Superior temporal gyrus (tissue), 1 donor: ENCODE data around the gene HCN3.
"Not testable (repeated sequence)": the region's sequence is repeated elsewhere in the genome, so short reads cannot be mapped to it uniquely, and the experiment has no call there.

ENCODE experiments used
- DNase-seq: peaks from one replicate; pipeline ENCODE4 v3.0.0-alpha.2; 2016; ENCODE audit errors: extremely low spot score

The HCN3 gene

GRCh38 chr1:155277070-155277901 is at the start of gene HCN3:
Gene HCN3, plus strand, starts transcription at chr1:155277463. Its CDS starts 128 bp downstream, at chr1:155277591.
- DNase-seq = peak; percentile 98

- DNase-seq = no peak
Observed at GRCh38 chr1:155228096-155228427, 49.2 kb upstream of the HCN3 start.

DNA sequence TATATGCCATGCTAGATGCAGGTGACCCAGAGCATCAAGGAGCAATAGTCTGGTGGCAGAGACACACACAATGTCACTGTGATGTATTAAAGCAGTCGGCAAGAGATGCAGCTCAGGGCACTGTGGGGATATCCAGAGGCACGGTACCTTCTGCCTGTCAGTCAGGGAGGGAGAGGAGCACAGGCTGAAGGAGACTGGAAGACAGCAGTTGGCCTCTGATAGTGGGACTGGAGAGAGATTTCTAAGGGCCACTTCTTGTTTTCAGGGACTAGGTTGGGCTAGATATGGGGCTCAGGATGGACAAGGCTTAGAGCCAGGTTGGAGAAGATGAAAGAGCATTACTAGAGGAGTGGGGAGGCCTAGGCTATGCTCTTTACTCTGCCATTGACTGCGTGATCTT is 46.0 kb upstream of the HCN3 start:
- not testable (repeated sequence) for DNase-seq

- not testable (repeated sequence) for DNase-seq
Observed at GRCh38 chr1:155232001-155232978, 45.0 kb upstream of the HCN3 start.

GRCh38 chr1:155233502-155233901 is 43.8 kb upstream of the HCN3 start:
- not testable (repeated sequence) for DNase-seq

GRCh38 chr1:155235375-155235774 is 41.9 kb upstream of the HCN3 start:
- DNase-seq = not testable (repeated sequence)

- no peak for DNase-seq
Observed at GRCh38 chr1:155236451-155236850, 40.8 kb upstream of the HCN3 start.

DNA sequence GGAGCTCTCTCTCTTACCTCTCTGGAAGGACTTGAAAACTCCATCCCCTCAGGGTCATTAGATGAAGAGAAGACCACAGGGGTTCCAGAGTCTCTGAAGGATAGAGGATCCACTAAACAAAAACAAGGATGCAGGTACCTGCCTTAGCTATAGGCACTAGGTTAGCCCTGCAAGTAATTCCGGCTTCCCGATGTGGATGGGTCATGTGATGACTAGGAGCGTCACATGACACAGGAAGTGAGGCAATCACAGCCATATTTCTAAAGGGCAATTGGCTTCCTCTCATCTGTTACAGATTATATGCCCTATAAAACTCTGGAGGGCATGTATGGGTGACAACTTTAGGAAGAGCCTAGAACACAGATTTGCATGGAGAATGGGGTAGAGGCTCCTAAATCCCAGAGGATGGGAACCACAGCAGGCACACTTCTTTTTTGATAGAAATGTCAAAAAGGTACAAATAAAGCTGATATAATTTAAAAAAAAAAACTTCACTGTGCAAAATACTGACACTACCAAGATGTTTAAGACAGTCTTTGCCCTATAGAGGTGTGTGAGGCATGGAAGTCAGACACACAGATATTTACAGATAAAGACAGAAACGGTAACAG is 36.1 kb upstream of the HCN3 start:
- peak; percentile 98 for DNase-seq

- DNase-seq = no peak
Observed at GRCh38 chr1:155241841-155242264, 35.4 kb upstream of the HCN3 start.

GRCh38 chr1:155242805-155243358 is 34.4 kb upstream of the HCN3 start:
- peak; percentile 38 for DNase-seq

GRCh38 chr1:155244368-155245162 is 32.7 kb upstream of the HCN3 start:
- DNase-seq = peak; percentile 99

- no peak for DNase-seq
Observed at GRCh38 chr1:155245163-155245524, 32.1 kb upstream of the HCN3 start.

- DNase-seq = not testable (repeated sequence)
Observed at GRCh38 chr1:155246796-155247195, 30.5 kb upstream of the HCN3 start.

DNA sequence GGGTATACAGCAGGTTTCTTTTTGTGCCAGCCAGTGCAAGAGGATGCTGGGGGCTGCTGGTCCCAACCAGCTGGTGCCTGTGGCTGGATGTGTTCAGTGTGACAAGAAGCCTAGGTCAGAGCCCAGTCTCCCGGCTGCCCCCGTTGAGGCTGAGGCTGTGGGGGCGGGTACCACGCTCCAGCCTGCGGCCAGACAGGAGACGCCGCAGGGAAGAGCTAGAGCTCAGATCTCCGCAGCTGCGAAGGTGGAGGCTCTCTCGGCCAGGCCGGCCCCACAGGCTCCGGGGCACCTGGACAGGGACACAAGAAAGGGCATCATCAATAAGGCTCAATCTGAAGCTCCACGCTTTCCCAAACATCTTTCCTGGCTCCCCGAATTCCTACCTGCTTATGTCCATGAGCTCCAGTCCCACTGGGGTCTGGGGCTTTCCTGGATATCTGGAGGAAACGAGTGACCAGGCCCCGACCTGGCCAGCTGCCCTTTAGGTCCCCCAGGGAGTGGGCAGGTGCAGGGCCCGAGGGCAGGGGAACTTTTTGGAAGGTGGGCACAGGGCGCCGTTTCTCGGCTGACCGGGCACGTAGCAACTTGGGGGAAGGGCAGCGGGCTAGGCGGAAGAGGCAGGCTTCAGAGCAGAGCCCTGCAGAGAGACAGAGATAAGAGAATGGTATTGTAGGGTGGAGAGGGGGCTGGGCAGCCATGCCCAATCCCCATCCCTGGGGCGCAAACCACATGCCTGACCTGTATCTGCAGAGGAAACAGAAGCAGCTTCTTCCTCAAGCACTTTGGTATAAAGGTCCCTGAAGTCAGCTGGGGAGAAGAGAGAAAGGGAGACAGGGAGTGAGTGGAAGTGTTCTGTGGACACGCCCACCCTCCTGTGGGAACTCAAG is 29.4 kb upstream of the HCN3 start:
- no peak for DNase-seq

GRCh38 chr1:155250246-155250632 is 27.0 kb upstream of the HCN3 start:
- no peak for DNase-seq

GRCh38 chr1:155250633-155251449 is 26.4 kb upstream of the HCN3 start:
- DNase-seq = peak; percentile 96

DNA sequence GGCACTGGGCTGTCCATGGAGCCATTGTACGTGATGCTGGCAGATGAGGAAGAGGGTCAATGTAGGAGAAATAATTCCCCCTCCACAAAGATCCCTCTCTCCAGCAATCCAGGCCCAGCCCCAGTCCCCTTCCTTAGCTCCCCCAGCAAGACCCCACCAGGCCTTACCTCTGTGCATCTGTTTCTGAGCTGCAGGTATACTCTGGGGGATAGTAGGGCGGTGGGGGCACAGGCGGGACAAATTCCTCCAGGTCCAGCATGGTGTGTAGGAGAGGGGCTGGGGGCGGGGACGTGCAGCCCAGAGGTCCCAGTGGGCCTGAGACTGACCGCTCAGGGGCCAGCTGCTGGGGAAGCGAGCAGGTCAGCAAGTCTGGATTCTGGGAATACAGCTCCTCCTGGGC is 25.7 kb upstream of the HCN3 start:
- no peak for DNase-seq

- no peak for DNase-seq
Observed at GRCh38 chr1:155253208-155253607, 24.1 kb upstream of the HCN3 start.

DNA sequence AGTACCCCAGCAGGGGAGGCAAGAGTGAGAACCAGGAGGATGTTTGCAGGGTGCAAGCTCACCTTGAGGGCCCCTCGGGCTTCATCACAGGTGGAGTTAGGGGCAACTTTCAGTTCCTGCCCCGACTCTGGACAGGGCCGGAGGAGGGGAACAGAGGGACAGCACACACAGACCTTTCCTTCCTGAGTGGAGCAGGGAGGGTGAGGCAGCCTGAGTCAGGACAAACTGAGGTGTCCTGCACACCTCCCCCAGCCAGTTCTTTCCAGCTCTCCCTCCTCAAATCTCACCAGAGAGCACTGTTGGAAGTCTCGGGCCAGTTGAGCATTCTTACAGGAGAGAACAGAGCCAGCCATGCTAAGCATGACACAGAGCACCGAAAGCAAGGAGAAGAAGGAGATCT is 23.5 kb upstream of the HCN3 start:
- DNase-seq = no peak
